Pons (tissue), 1 donor: ENCODE results near the gene TBX21.

Experiments used
- DNase-seq: peaks from one replicate; pipeline ENCODE4 v3.0.0-alpha.2; 2016; ENCODE audit warnings: low spot score

TBX21 gene

GRCh38 chr17:47714773-47715396 is 18.2 kb upstream of the TBX21 start:
- DNase-seq: no peak

GRCh38 chr17:47715669-47716325 is 17.2 kb upstream of the TBX21 start:
- DNase-seq: no peak

- DNase-seq: no peak
Observed at GRCh38 chr17:47716375-47716774, 16.7 kb upstream of the TBX21 start.

GRCh38 chr17:47717261-47717697 is 15.8 kb upstream of the TBX21 start:
- no peak for DNase-seq

- DNase-seq: no peak
Observed at GRCh38 chr17:47717979-47718621, 14.9 kb upstream of the TBX21 start.

GRCh38 chr17:47718634-47719405 is 14.2 kb upstream of the TBX21 start:
- DNase-seq: no peak

GRCh38 chr17:47719411-47720152 is 13.5 kb upstream of the TBX21 start:
- DNase-seq: no peak

- DNase-seq: no peak
Observed at GRCh38 chr17:47720196-47720595, 12.8 kb upstream of the TBX21 start.

- DNase-seq: no peak
Observed at GRCh38 chr17:47720754-47721533, 12.1 kb upstream of the TBX21 start.

GRCh38 chr17:47721725-47722124 is 11.3 kb upstream of the TBX21 start:
- no peak for DNase-seq

- no peak for DNase-seq
Observed at GRCh38 chr17:47724705-47725104, 8.3 kb upstream of the TBX21 start.

GRCh38 chr17:47725446-47726111 is 7.5 kb upstream of the TBX21 start:
- no peak for DNase-seq

- no peak for DNase-seq
Observed at GRCh38 chr17:47726796-47727703, 6.0 kb upstream of the TBX21 start.

- no peak for DNase-seq
Observed at GRCh38 chr17:47727704-47728036, 5.4 kb upstream of the TBX21 start.

GRCh38 chr17:47728214-47728877 is 4.7 kb upstream of the TBX21 start:
- DNase-seq: no peak

GRCh38 chr17:47729476-47729875 is 3.6 kb upstream of the TBX21 start:
- no peak for DNase-seq

- DNase-seq: no peak
Observed at GRCh38 chr17:47730681-47731080, 2.4 kb upstream of the TBX21 start.

- DNase-seq: no peak
Observed at GRCh38 chr17:47731396-47731795, 1.6 kb upstream of the TBX21 start.

GRCh38 chr17:47732399-47733046 is 513 bp upstream of the TBX21 start:
- no peak for DNase-seq
